Measurements from ENCODE around the gene CALB2.

GRCh38 chr16:71410146-71410545, 51.6 kb downstream of the CALB2 start:
- TF ChIP-seq, protein P1, sequence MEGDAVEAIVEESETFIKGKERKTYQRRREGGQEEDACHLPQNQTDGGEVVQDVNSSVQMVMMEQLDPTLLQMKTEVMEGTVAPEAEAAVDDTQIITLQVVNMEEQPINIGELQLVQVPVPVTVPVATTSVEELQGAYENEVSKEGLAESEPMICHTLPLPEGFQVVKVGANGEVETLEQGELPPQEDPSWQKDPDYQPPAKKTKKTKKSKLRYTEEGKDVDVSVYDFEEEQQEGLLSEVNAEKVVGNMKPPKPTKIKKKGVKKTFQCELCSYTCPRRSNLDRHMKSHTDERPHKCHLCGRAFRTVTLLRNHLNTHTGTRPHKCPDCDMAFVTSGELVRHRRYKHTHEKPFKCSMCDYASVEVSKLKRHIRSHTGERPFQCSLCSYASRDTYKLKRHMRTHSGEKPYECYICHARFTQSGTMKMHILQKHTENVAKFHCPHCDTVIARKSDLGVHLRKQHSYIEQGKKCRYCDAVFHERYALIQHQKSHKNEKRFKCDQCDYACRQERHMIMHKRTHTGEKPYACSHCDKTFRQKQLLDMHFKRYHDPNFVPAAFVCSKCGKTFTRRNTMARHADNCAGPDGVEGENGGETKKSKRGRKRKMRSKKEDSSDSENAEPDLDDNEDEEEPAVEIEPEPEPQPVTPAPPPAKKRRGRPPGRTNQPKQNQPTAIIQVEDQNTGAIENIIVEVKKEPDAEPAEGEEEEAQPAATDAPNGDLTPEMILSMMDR (IDR thresholded peaks at IDR 0.05), result no peak
- no peak for TF ChIP-seq POLR2A (IDR thresholded peaks at IDR 0.05)
- no peak for TF ChIP-seq EP300 (IDR thresholded peaks at IDR 0.05)
- no peak for TF ChIP-seq POLR2AphosphoS5 (IDR thresholded peaks at IDR 0.05)

Data from sigmoid colon (tissue), 4 donors.